Suppressor macrophage (primary cell): ENCODE data around the gene COL15A1.
"Not testable (repeated sequence)": the region's sequence is repeated elsewhere in the genome, so short reads cannot be mapped to it uniquely, and the experiment has no call there.

Experiments used
- DNase-seq, 4 experiments: peaks; one replicate each; pipeline ENCODE4 v3.0.0-alpha.2; 2020 to 2022
- total RNA-seq, 17 experiments: gene quantifications; one replicate each; lab custom pipeline; 2026; ENCODE audit warnings: mixed read lengths in 6 of 17, inconsistent platforms in 3 of 17; lab: John Stamatoyannopoulos, UW

COL15A1 gene
- total RNA-seq: 0.34 to 7.7 (median 1.4) reads per million in 17 experiments

GRCh38 chr9:98943682-98944056 is at the start of gene COL15A1:
Gene COL15A1 (plus strand): TSS chr9:98943907. CDS start chr9:98944062, 155 bp downstream.
- DNase-seq: peak in 2 of 4 experiments; percentile 17 to 38

GRCh38 chr9:98894171-98894570 is 49.5 kb upstream of the COL15A1 start:
- peak in 1 of 4 experiments; percentile 31 for DNase-seq

GRCh38 chr9:98894761-98895160 is 48.9 kb upstream of the COL15A1 start:
- DNase-seq: no peak

GRCh38 chr9:98896632-98897031 is 47.1 kb upstream of the COL15A1 start:
- DNase-seq: peak in 3 of 4 experiments; percentile 19 to 62 (median 47)

GRCh38 chr9:98897745-98898144 is 46.0 kb upstream of the COL15A1 start:
- no peak for DNase-seq

- peak; percentile 59 to 81 (median 69) for DNase-seq
Measured at GRCh38 chr9:98899408-98900056, 44.2 kb upstream of the COL15A1 start.

- no peak for DNase-seq
Measured at GRCh38 chr9:98900244-98900643, 43.5 kb upstream of the COL15A1 start.

- DNase-seq: no peak
Measured at GRCh38 chr9:98900725-98901124, 43.0 kb upstream of the COL15A1 start.

- DNase-seq: not testable (repeated sequence)
Measured at GRCh38 chr9:98901843-98902242, 41.9 kb upstream of the COL15A1 start.

- no peak for DNase-seq
Measured at GRCh38 chr9:98902516-98902915, 41.2 kb upstream of the COL15A1 start.

GRCh38 chr9:98902925-98903324 is 40.8 kb upstream of the COL15A1 start:
- no peak for DNase-seq

- DNase-seq: no peak
Measured at GRCh38 chr9:98903961-98904411, 39.7 kb upstream of the COL15A1 start.

GRCh38 chr9:98905015-98905414 is 38.7 kb upstream of the COL15A1 start:
- no peak for DNase-seq

- DNase-seq: no peak
Measured at GRCh38 chr9:98906273-98907040, 37.2 kb upstream of the COL15A1 start.

- DNase-seq: no peak
Measured at GRCh38 chr9:98907055-98907454, 36.7 kb upstream of the COL15A1 start.

- no peak for DNase-seq
Measured at GRCh38 chr9:98908897-98909634, 34.6 kb upstream of the COL15A1 start.

GRCh38 chr9:98909935-98910334 is 33.8 kb upstream of the COL15A1 start:
- DNase-seq: no peak

GRCh38 chr9:98911042-98911441 is 32.7 kb upstream of the COL15A1 start:
- no peak for DNase-seq

GRCh38 chr9:98911738-98912137 is 32.0 kb upstream of the COL15A1 start:
- DNase-seq: not testable (repeated sequence)

GRCh38 chr9:98912450-98912849 is 31.3 kb upstream of the COL15A1 start:
- DNase-seq: no peak

- DNase-seq: no peak
Measured at GRCh38 chr9:98913044-98913443, 30.7 kb upstream of the COL15A1 start.

GRCh38 chr9:98913705-98914104 is 30.0 kb upstream of the COL15A1 start:
- no peak for DNase-seq

- no peak for DNase-seq
Measured at GRCh38 chr9:98915599-98915998, 28.1 kb upstream of the COL15A1 start.
